Mucosa of rectum (tissue), 2 donors: ENCODE data around the gene CDHR3.

Experiments used
- H3K27ac ChIP-seq, 2 donors: one replicate each; pipeline ENCODE4 v1.7.0; 2013; ENCODE audit warnings: inconsistent platforms in 2 of 2, low read depth in 2 of 2, low read length in 2 of 2
- H3K27me3 ChIP-seq, 2 donors: one replicate each; pipeline ENCODE4 v1.7.0; 2013; ENCODE audit warnings: low read length in 2 of 2; ENCODE audit not compliant: control insufficient read depth in 2 of 2, insufficient read depth in 2 of 2
- H3K36me3 ChIP-seq, 2 donors: one replicate each; pipeline ENCODE4 v1.7.0; 2013; ENCODE audit warnings: low read length in 2 of 2; ENCODE audit not compliant: control insufficient read depth in 2 of 2, insufficient read depth in 2 of 2
- H3K4me1 ChIP-seq, 2 donors: one replicate each; pipeline ENCODE4 v1.7.0; 2013; ENCODE audit warnings: low read length in 2 of 2, mild to moderate bottlenecking in 1 of 2; ENCODE audit not compliant: control insufficient read depth in 2 of 2, insufficient read depth in 2 of 2
- H3K4me3 ChIP-seq, 2 donors: one replicate each; pipeline ENCODE4 v1.7.0; 2013; ENCODE audit warnings: low read length in 2 of 2
- H3K9ac ChIP-seq, 2 donors: one replicate each; pipeline ENCODE4 v1.7.0; 2013; ENCODE audit warnings: low read length in 2 of 2, low read depth in 1 of 2, mild to moderate bottlenecking in 1 of 2
- H3K9me3 ChIP-seq, 2 donors: one replicate each; pipeline ENCODE4 v1.7.0; 2013; ENCODE audit warnings: low read length in 2 of 2; ENCODE audit not compliant: control insufficient read depth in 2 of 2
- donor health status: healthy.
- donor health status: Normal muscosa, but diverticular disease.

Gene CDHR3, protein sequence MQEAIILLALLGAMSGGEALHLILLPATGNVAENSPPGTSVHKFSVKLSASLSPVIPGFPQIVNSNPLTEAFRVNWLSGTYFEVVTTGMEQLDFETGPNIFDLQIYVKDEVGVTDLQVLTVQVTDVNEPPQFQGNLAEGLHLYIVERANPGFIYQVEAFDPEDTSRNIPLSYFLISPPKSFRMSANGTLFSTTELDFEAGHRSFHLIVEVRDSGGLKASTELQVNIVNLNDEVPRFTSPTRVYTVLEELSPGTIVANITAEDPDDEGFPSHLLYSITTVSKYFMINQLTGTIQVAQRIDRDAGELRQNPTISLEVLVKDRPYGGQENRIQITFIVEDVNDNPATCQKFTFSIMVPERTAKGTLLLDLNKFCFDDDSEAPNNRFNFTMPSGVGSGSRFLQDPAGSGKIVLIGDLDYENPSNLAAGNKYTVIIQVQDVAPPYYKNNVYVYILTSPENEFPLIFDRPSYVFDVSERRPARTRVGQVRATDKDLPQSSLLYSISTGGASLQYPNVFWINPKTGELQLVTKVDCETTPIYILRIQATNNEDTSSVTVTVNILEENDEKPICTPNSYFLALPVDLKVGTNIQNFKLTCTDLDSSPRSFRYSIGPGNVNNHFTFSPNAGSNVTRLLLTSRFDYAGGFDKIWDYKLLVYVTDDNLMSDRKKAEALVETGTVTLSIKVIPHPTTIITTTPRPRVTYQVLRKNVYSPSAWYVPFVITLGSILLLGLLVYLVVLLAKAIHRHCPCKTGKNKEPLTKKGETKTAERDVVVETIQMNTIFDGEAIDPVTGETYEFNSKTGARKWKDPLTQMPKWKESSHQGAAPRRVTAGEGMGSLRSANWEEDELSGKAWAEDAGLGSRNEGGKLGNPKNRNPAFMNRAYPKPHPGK

DNA sequence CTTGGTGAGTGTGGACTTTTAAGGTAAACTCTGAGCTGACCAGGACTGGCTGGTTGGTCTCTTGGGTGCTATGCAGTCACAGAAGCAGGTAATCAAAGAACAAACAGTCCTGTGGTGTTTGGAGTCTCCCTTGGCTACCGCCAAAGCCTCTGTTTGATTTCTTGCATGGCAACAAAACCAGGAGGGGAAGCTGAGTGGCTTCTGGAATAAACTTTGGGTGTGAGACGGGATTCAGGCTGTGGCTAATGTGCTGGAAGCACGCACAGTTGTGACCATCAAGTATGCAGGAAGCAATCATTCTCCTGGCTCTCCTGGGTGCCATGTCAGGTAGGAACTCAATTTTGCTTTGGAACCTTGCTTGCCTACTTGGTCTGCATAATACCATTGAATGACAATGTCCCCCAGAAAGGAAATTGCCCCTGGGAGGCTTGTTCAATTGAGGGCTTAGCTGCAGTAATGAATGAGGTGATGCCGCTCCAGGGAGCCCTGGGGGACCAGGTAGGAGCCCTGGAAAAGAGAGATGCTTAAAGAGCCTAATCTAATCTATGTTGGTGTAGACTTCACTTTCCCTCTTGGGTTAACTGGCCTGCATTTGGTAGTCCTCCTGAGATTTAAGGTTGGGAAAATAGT is at the start of gene CDHR3:
TSS of gene CDHR3 (plus strand) at position 227 of the 630 bp plus-strand sequence. CDS start at position 282, 55 bp downstream.
- H3K9ac ChIP-seq = no peak within 1 kb of the TSS
- no peaks in the 10 kb centered on the region for H3K4me1 ChIP-seq
- H3K9me3 ChIP-seq = no peaks in the 10 kb centered on the region
- H3K36me3 ChIP-seq = no peaks in the 10 kb centered on the region
- no peak within 1 kb of the TSS for H3K27ac ChIP-seq
- no peaks in the 10 kb centered on the region for H3K27me3 ChIP-seq
- H3K4me3 ChIP-seq = no peak within 1 kb of the TSS

DNA sequence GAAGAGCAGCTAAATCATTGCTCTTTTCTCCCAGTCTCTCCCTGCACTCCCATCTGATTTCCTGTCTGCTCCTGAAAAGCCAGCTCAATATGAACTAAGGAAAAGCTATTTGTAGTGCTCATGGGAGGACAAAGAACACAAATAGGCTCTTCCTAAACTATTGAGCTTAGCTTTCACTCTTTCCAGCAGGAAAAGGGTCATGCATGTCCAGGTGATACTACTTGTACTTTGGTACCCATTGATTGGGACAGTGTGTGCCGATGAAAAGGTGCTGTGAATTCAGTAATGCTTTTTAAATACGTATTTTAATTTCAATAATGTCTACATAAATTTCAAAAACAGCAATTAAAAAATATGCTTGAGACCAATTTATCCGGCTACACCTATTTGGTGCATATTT is 49.1 kb upstream of the CDHR3 start:
- no peak overlapping the region for H3K27ac ChIP-seq
- peaks cover 0 to 9% of the 10 kb centered on the region in 2 donors for H3K36me3 ChIP-seq
- H3K9me3 ChIP-seq = no peaks in the 10 kb centered on the region
- no peaks in the 10 kb centered on the region for H3K27me3 ChIP-seq
- H3K4me1 ChIP-seq = no peaks in the 10 kb centered on the region
- H3K9ac ChIP-seq = no peak overlapping the region
- H3K4me3 ChIP-seq = no peak overlapping the region

DNA sequence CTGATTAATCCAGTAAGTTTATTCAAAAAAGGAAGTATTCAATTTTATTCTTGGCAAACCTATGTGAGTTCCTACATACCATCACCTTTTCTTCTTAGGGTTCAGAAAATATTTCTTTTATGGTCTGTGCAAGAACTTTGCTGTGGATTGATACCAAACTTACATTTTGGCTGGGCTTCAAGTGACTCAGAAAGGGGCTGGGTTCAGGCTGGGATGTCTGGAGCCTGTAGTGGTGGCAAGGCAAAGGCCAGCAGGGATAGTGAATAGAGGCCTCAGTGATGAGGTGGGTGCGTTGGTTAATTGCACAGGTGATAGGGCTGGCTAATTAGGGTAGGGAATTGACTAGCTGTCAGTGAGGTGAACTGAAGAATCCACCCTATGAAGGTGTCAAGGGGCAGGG is 46.5 kb upstream of the CDHR3 start:
- no peaks in the 10 kb centered on the region for H3K27me3 ChIP-seq
- no peaks in the 10 kb centered on the region for H3K9me3 ChIP-seq
- no peaks in the 10 kb centered on the region for H3K4me1 ChIP-seq

DNA sequence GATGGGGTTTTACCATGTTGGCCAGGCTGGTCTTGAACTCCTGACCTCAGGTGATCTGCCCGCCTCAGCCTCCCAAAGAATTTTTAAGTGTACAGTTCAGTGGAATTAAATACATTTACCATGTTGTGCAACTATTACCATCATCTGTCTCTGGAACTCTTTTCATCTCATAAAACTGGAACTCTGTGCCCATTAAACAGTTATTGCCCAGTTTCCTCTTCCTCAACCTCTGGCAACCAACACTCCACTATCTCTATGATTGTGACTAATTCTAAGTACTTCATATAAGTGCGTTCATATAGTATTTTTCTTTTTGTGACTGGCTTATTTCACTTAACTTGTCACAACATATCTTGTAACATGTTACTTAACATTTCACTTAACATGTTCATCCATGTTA is 45.4 kb upstream of the CDHR3 start:
- Histone ChIP-seq H3K27ac (no peak overlapping the region), H3K4me1 (no peaks in the 10 kb centered on the region), H3K9ac (no peak overlapping the region), H3K36me3 (peaks cover 0 to 3% of the 10 kb centered on the region in 2 donors), H3K4me3 (no peak overlapping the region), H3K9me3 (no peaks in the 10 kb centered on the region), H3K27me3 (no peaks in the 10 kb centered on the region)

More for the DNA sequence above, 46.5 kb upstream of the CDHR3 start:
- no peak overlapping the region for H3K27ac ChIP-seq
- H3K36me3 ChIP-seq = peaks cover 0 to 3% of the 10 kb centered on the region in 2 donors
- no peak overlapping the region for H3K9ac ChIP-seq
- no peak overlapping the region for H3K4me3 ChIP-seq

DNA sequence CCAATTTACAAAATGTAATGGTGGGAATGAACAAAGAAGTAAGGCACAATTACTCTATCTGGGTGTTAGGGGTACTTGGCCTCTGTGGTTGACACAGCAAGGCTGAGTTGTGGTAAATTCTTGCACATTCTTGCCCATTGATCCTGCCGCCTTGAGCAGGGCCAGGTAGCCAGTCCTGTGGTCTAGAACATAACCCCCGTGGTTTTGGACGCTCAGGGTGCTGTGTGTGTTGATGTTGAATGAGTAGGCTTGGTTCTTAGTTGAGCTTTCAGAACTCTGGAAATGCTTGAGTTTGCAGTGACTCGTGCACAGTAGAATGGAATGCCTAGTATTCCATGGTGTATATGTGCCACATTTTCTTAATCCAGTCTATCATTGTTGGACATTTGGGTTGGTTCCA is 42.3 kb upstream of the CDHR3 start:
- H3K27me3 ChIP-seq = no peaks in the 10 kb centered on the region
- H3K4me1 ChIP-seq = no peaks in the 10 kb centered on the region
- peaks cover 0 to 2% of the 10 kb centered on the region in 2 donors for H3K36me3 ChIP-seq
- H3K27ac ChIP-seq = no peak overlapping the region
- H3K4me3 ChIP-seq = no peak overlapping the region
- H3K9me3 ChIP-seq = no peaks in the 10 kb centered on the region
- no peak overlapping the region for H3K9ac ChIP-seq

DNA sequence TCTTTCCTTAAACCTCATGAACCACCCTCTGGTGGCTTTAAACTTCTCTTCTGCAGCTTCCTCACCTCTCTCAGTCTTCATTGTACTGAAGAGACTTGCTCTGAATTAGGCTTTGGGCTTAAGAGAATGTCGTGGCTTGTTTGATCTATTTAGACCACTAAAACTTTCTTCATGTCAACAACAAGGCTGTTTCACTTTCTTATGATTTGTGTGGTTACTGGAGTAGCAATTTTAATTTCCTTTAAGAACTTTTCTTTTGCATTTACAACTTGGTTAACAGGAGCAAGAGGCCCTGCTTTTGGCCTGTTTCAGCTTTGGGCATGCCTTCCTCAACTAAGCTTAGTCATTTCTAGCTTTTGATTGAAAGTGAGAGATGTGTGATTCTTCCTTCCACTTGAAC is 38.1 kb upstream of the CDHR3 start:
- H3K4me3 ChIP-seq = no peak overlapping the region
- H3K9ac ChIP-seq = no peak overlapping the region
- no peak overlapping the region for H3K27ac ChIP-seq
- H3K9me3 ChIP-seq = no peaks in the 10 kb centered on the region
- H3K4me1 ChIP-seq = no peaks in the 10 kb centered on the region
- no peaks in the 10 kb centered on the region for H3K27me3 ChIP-seq
- no peaks in the 10 kb centered on the region for H3K36me3 ChIP-seq

DNA sequence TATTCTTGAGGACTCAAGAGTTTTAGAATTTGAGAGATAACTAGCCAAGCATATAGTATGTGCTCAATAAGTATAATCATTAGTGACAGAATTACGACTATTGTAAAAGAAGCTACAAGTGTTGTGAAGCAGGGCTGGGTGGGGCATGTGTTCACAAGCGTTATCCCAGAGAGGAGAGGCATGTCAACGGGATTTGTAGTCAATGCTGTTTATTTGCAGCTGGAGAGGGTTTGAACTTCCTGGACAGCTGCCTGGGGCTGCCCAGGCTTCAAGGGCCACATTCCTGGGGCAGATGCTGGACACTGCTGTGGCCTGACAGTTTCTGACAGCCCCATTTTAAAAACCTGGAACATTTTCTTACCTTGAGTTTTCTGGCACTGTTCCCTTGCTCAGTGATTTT is 36.9 kb upstream of the CDHR3 start:
- Histone ChIP-seq H3K9me3 (no peaks in the 10 kb centered on the region), H3K9ac (no peak overlapping the region), H3K27me3 (no peaks in the 10 kb centered on the region), H3K27ac (no peak overlapping the region), H3K36me3 (no peaks in the 10 kb centered on the region), H3K4me1 (no peaks in the 10 kb centered on the region), H3K4me3 (no peak overlapping the region)

DNA sequence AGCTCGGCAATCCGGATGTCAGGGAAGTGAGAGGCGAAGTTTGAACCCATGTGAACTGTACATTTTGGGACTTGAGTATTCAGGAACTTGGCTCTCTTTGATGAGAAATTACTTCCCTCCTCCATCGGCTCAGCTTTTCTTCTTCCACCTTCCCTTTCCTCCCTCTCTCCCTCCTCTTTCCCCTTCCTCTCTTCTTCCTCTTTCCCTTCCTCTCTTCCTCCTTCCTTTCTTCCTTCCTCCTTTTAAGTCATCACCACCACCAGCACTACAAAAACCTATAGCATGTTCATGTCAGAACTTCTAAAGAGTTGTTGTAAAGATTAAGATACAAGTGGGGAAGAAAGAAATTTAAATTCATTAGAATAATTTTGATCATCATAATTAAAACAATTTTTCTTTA is 31.9 kb upstream of the CDHR3 start:
- H3K27ac ChIP-seq = no peak overlapping the region
- H3K36me3 ChIP-seq = no peaks in the 10 kb centered on the region
- no peaks in the 10 kb centered on the region for H3K9me3 ChIP-seq
- H3K4me3 ChIP-seq = no peak overlapping the region
- no peaks in the 10 kb centered on the region for H3K27me3 ChIP-seq
- H3K9ac ChIP-seq = no peak overlapping the region
- peaks cover 0 to 8% of the 10 kb centered on the region in 2 donors for H3K4me1 ChIP-seq

DNA sequence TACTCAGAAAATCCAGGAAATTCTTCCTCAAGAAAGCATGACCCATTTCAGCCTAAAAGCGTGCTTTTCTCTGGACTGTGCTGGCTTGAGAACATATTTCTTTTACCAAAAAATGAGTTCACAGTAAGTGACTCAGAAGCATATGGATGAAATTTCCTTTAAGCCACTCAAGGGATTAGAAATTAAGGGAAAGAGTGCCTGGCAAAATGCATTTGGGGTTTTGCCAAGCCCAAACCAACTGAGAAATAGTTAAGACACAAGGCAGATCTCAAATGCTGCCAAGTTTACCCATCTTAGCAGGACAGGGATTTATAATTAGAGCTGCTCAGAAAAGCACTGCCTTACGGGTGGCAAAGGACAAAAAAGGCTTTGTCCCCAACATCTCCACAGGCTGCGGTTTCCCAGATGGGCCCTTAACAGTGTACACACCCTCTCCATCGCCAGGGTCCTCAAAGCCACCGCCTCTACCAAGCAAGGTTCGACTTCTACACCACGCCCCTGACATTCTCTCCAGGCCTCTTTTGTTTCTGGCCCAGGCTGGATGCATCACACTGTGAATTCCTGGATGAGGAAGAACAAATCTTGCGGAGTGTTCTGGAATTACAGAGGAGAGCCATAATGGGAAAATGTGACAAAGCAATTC is 30.1 kb upstream of the CDHR3 start:
- no peaks in the 10 kb centered on the region for H3K27me3 ChIP-seq
- no peak overlapping the region for H3K27ac ChIP-seq
- H3K4me1 ChIP-seq = peaks cover 0 to 8% of the 10 kb centered on the region in 2 donors
- H3K36me3 ChIP-seq = no peaks in the 10 kb centered on the region
- no peaks in the 10 kb centered on the region for H3K9me3 ChIP-seq
- no peak overlapping the region for H3K9ac ChIP-seq
- no peak overlapping the region for H3K4me3 ChIP-seq
